GM12874 (cell line): Measurements from ENCODE around the gene TECPR1.

ENCODE experiments used
- CTCF ChIP-seq: IDR thresholded peaks from 2 replicates; pipeline ENCODE4 v1.5.1; 2011; ENCODE audit warnings: low read depth, mild to moderate bottlenecking, control low read depth, low read length, moderate library complexity; ENCODE audit not compliant: insufficient read depth

The TECPR1 gene

GRCh38 chr7:98221611-98222532 lies 30.2 kb downstream of the TECPR1 start:
- TF ChIP-seq CTCF = no peak

- no peak for TF ChIP-seq CTCF
Observed at GRCh38 chr7:98217623-98218582, 34.1 kb downstream of the TECPR1 start.

GRCh38 chr7:98216941-98217622 lies 35.0 kb downstream of the TECPR1 start:
- no peak for TF ChIP-seq CTCF

DNA sequence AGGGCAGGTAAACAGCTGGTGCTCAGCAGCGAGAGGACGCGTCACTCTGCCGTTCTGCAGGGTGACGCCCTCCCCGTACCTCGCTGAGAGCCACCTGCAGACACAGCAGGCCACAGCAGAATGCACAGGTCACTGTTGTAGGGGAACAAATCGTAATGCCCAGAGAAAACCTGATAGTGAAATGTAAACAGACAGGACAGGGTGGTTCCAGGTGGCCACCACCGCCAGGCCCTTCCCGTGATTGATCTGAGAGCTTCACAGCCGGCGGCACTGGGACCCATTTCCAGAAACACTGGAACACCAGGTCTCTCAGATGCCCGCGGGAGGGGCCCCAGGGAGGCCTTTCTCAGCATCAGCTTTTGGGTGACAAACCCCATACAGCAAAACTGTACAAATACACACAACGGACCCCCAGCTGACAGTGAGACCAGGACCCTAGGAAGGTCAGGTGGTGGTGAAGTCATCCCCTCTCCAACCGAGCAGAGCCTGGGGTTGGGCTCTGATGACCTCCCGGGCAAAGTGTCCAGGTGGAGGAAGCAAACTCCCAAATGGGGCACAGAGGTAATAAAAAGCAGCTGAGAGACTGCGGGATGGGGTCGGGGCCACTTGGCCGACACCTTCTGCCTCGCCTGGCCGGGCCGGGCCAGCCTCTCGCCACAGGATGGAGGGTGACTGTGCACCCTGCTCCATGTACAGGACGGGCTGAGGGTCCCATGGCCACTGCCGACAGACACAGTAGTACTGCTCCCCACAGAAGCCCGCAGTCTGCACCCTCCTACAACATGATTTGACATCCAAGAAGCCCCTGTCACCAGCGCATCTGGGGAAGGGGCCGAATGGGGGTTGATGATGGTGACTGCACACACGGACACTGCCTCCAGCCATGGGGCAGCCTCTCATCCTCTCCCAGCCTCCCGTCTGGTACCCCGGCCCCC lies 36.2 kb downstream of the TECPR1 start:
- no peak for TF ChIP-seq CTCF

- TF ChIP-seq CTCF = no peak
Observed at GRCh38 chr7:98214811-98215321, 37.2 kb downstream of the TECPR1 start.

- no peak for TF ChIP-seq CTCF
Observed at GRCh38 chr7:98213888-98214810, 37.9 kb downstream of the TECPR1 start.
